Psoas muscle (tissue), 8 donors: Measurements from ENCODE around the gene C1orf74. TPM values are rescaled to one million over a fixed set of nuclear protein-coding genes. Genes with fewer than 3 reads are reported as not detected.

ENCODE experiments used
- ATAC-seq, 4 donors: fragments of 200-7000 bp; cut with Tn5 transposase; one replicate each; pipeline ENCODE4 v1.9.1; 2020; ENCODE audit warnings: moderate library complexity in 3 of 4, mild to moderate bottlenecking in 2 of 4
- DNase-seq, 2 donors: peaks; one replicate each; pipeline ENCODE4 v3.0.0-alpha.2; 2020
- H3K27ac ChIP-seq: fragments of 200-600 bp; one replicate; pipeline ENCODE4 v1.8.0; 2022
- H3K27me3 ChIP-seq, 3 donors: fragments of 200-600 bp in 1 of 3; one replicate each; pipeline versions ENCODE4 v1.6.1 to v1.8.0; 2013 to 2022; ENCODE audit warnings: low read length in 2 of 3, mild to moderate bottlenecking in 2 of 3, moderate library complexity in 1 of 3; ENCODE audit not compliant: insufficient read depth in 3 of 3
- H3K36me3 ChIP-seq, 2 donors: fragments of 200-600 bp in 1 of 2; one replicate each; pipeline versions ENCODE4 v1.6.1 to v1.8.0; 2013 to 2022; ENCODE audit warnings: low read depth in 1 of 2, mild to moderate bottlenecking in 1 of 2, moderate library complexity in 1 of 2; ENCODE audit not compliant: insufficient read depth in 1 of 2
- H3K4me1 ChIP-seq: fragments of 200-600 bp; one replicate; pipeline ENCODE4 v1.8.0; 2022
- H3K4me3 ChIP-seq: fragments of 200-600 bp; one replicate; pipeline ENCODE4 v1.8.0; 2022; ENCODE audit warnings: mild to moderate bottlenecking
- H3K9me3 ChIP-seq: fragments of 200-600 bp; one replicate; pipeline ENCODE4 v1.8.0; 2022
- WGBS, 3 donors: extraction: QIAGEN DNeasy Blood & Tissue Kit; methylation state at CpG; one replicate each; pipeline versions ENCODE4 v1.1.6 to v1.1.7; 2013; 5-methylcytosine and 5-hydroxymethylcytosine counted together
- intact Hi-C, 2 donors: fragments of 100-400 bp; cut with DNase I; formaldehyde crosslinking; loops; one replicate each; pipeline versions ENCODE4 v1.11.0 to v1.14.2; 2022
- polyA plus RNA-seq, 3 donors: library from polyadenylated mRNA; stranded (reverse); fragments of 200-250 nt; gene quantifications; one replicate each; pipeline ENCODE4 v1.2.3, GENCODE V29; 2013
- total RNA-seq, 4 donors: library from RNA; stranded (reverse); fragmentation: NEBNext Ultra II Directional in 2 of 4; extraction: Animal tissue kit (Norgen Biotek cat#: 25700) in 2 of 4; gene quantifications; one replicate each; pipeline versions ENCODE4 v1.2.1 to v1.2.4, GENCODE V29; 2021 to 2023
- TF ChIP-seq, protein P1 (sequence below): fragments of 200-600 bp; IDR thresholded peaks from one replicate; pipeline ENCODE4 v1.8.0; 2022; ENCODE audit warnings: antibody characterized with exemption
- donor health status: healthy with polysubstance abuse.
- donor health status: DM: no; HTN: no; CAD: no; lungs with moderate emphysema.
- donor health status: Bipolar disorder and iron deficiency.
- donor health status: healthy.
- donor health status: DM: yes; HTN: yes; CAD: no.
- donor health status: DM: no; HTN: no; CAD: no.
- donor health status: DM: no; HTN: no; CAD: no.
- donor health status: DM: yes; HTN: yes; CAD: no.

Gene C1orf74
- total and polyA plus RNA-seq, 7 donors = 0.45 to 1.8 (median 1.2) TPM

DNA sequence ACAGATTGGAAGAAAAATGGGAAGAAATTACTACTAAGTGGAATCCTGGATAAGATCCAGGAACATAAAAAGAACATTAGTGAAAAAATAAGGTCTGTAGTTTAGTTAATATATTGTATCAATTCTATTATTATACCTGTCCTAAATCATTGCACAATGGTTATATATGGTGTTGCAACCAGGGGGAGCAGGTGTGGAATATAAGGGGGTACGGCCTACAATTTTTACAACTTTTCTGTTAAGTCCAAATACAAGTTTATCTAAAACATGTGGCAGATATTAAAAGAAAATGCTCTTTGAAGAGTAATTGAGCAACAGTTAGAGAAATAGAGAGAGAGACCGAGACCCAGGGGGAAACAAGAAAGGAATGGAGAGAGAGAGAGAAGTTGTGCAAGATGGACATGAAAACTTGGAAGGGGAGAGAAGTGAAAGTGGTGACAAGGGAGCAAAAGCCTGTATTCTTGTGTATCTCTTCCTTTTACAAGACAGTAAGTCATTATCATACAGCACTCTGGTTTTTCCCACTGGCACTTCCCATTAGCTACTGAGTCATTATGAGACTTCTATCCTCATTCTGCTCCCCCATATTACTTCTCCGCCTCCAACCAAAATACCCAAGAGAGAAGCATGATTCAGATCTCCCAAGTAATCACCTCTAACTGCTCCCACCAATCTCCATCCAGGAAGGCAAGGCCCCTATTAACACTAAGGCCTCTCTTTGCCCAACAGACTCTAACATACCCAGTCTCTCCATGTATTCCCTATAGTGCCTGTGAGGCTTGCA is 50.8 kb downstream of the C1orf74 start:
- ATAC-seq = peak in 3 of 4 donors; percentile 37 to 53 (median 46)
- H3K4me3 ChIP-seq = no peak overlapping the region
- intact Hi-C loops = no loop called here
- no peak for DNase-seq
- no peak overlapping the region for H3K27ac ChIP-seq
- WGBS, 3 donors = 79 to 86% (median 85%) methylated on average over 3 of the region's 3 CpGs
- no peaks in the 10 kb centered on the region for H3K4me1 ChIP-seq
- H3K9me3 ChIP-seq = no peaks in the 10 kb centered on the region
- TF ChIP-seq, protein P1, sequence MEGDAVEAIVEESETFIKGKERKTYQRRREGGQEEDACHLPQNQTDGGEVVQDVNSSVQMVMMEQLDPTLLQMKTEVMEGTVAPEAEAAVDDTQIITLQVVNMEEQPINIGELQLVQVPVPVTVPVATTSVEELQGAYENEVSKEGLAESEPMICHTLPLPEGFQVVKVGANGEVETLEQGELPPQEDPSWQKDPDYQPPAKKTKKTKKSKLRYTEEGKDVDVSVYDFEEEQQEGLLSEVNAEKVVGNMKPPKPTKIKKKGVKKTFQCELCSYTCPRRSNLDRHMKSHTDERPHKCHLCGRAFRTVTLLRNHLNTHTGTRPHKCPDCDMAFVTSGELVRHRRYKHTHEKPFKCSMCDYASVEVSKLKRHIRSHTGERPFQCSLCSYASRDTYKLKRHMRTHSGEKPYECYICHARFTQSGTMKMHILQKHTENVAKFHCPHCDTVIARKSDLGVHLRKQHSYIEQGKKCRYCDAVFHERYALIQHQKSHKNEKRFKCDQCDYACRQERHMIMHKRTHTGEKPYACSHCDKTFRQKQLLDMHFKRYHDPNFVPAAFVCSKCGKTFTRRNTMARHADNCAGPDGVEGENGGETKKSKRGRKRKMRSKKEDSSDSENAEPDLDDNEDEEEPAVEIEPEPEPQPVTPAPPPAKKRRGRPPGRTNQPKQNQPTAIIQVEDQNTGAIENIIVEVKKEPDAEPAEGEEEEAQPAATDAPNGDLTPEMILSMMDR = no peak
- no peaks in the 10 kb centered on the region for H3K36me3 ChIP-seq
- no peaks in the 10 kb centered on the region for H3K27me3 ChIP-seq

DNA sequence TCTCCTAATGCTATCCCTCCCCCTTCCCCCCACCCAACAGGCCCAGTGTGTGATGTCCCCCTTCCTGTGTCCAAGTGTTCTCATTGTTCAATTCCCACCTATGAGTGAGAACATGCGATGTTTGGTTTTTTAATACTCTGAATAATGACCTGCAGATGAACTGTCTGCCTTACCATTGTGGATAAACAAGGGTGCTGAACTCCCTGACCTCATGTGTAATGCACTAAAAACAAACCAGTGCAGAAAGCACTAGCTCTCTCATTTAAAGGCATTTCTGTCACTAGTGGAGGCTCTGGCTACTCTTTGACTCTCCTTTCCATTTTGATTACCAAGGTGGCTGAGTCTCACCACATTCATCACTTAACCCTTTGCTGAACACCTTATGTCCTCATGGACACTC is 51.6 kb downstream of the C1orf74 start:
- ATAC-seq = no peak
- H3K27ac ChIP-seq = no peak overlapping the region
- intact Hi-C loops = no loop called here

DNA sequence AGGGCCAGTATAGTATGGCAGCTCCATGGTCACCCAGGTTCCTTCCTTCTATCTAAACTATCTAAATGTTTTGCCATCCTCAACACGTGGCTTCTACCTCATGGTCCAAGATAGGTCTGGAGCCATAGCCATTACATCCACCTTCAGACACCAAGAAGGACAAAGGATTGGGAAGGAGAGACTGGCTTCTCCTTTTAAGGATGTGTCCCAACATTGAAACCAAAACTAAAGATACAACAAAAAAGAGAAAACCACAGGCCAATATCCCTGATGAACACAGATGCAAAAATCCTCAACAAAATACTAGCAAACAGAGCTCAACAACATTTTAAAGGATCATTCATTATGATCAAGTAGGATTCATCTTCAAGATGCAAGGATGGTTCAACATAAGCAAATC is 54.9 kb downstream of the C1orf74 start:
- 58 to 69% (median 67%) methylated on average over 1 of the region's 1 CpG for WGBS, 3 donors
- TF ChIP-seq, protein P1 = no peak
- ATAC-seq = no peak

More for the DNA sequence above, 51.6 kb downstream of the C1orf74 start:
- no peak overlapping the region for H3K4me3 ChIP-seq
- H3K9me3 ChIP-seq = no peaks in the 10 kb centered on the region
- no peaks in the 10 kb centered on the region for H3K27me3 ChIP-seq
- TF ChIP-seq, protein P1 = no peak
- no peaks in the 10 kb centered on the region for H3K4me1 ChIP-seq
- WGBS, 3 donors = 60 to 89% (median 76%) methylated on average over 1 of the region's 1 CpG
- H3K36me3 ChIP-seq = no peaks in the 10 kb centered on the region
- no peak for DNase-seq

More for the DNA sequence above, 54.9 kb downstream of the C1orf74 start:
- intact Hi-C loops = no loop called here
- no peaks in the 10 kb centered on the region for H3K4me1 ChIP-seq
- no peaks in the 10 kb centered on the region for H3K36me3 ChIP-seq
- no peaks in the 10 kb centered on the region for H3K9me3 ChIP-seq
- DNase-seq = no peak
- H3K27ac ChIP-seq = no peak overlapping the region
- H3K27me3 ChIP-seq = no peaks in the 10 kb centered on the region
- H3K4me3 ChIP-seq = no peak overlapping the region

Other genes with a start within 250 kb of the C1orf74 start
- gene CAMK1G, start 200.8 kb downstream of the C1orf74 start, total RNA-seq = under 1 TPM in 2 of 4 donors, not detected in 2; 0.42 to 0.50 TPM
- 1 to 10 TPM in 1 of 3 donors, under 1 TPM in 1, not detected in 1; 0.04 to 1.4 TPM for gene CAMK1G, start 200.8 kb downstream of the C1orf74 start, polyA plus RNA-seq
- gene LAMB3, start 132.1 kb downstream of the C1orf74 start, total RNA-seq = 1 to 10 TPM in 3 of 4 donors, under 1 TPM in 1; 0.88 to 2.7 (median 1.8) TPM
- gene LAMB3, start 132.1 kb downstream of the C1orf74 start, polyA plus RNA-seq = 1 to 10 TPM in 2 of 3 donors, under 1 TPM in 1; 0.98 to 2.6 (median 2.0) TPM
- 100 to 1,000 TPM in 2 of 4 donors, 10 to 100 TPM in 2; 50.0 to 468 (median 92.8) TPM for gene G0S2, start 109.1 kb downstream of the C1orf74 start, total RNA-seq
- 100 to 1,000 TPM in 1 of 3 donors, 10 to 100 TPM in 2; 49.9 to 561 (median 89.0) TPM for gene G0S2, start 109.1 kb downstream of the C1orf74 start, polyA plus RNA-seq
- 1 to 10 TPM; 1.3 to 3.0 (median 2.1) TPM for gene HSD11B1, start 79.7 kb downstream of the C1orf74 start, total RNA-seq
- 1 to 10 TPM; 1.0 to 2.0 (median 1.2) TPM for gene HSD11B1, start 79.7 kb downstream of the C1orf74 start, polyA plus RNA-seq
- gene TRAF3IP3, start 28.5 kb downstream of the C1orf74 start, total RNA-seq = 1 to 10 TPM in 3 of 4 donors, under 1 TPM in 1; 0.84 to 2.0 (median 1.8) TPM
- under 1 TPM; 0.23 to 0.35 (median 0.27) TPM for gene TRAF3IP3, start 28.5 kb downstream of the C1orf74 start, polyA plus RNA-seq
- gene IRF6, start 21.6 kb upstream of the C1orf74 start, total RNA-seq = 1 to 10 TPM in 2 of 4 donors, under 1 TPM in 1, not detected in 1; 0.32 to 5.1 (median 1.1) TPM
- under 1 TPM; 0.26 to 0.42 (median 0.31) TPM for gene IRF6, start 21.6 kb upstream of the C1orf74 start, polyA plus RNA-seq
- 1 to 10 TPM; 3.2 to 5.4 (median 4.2) TPM for gene UTP25, start 43.4 kb upstream of the C1orf74 start, total RNA-seq
- gene UTP25, start 43.4 kb upstream of the C1orf74 start, polyA plus RNA-seq = 1 to 10 TPM; 1.9 to 5.2 (median 3.9) TPM
- gene SYT14, start 153.7 kb upstream of the C1orf74 start, total RNA-seq = under 1 TPM in 2 of 4 donors, not detected in 2; 0.06 to 0.18 TPM
- gene SYT14, start 153.7 kb upstream of the C1orf74 start, polyA plus RNA-seq = under 1 TPM in 2 of 3 donors, not detected in 1; under 0.01 to 0.01 TPM